T-helper 2 cell (primary cell): ENCODE measurements around the gene C3.

Experiments used
- DNase-seq, 5 experiments: peaks; one replicate each; pipeline versions ENCODE4 v3.0.0 to v3.0.0-alpha.2; 2012 to 2022

C3 gene

GRCh38 chr19:6730941-6731670 lies 10.7 kb upstream of the C3 start:
- DNase-seq: no peak

GRCh38 chr19:6730153-6730804 lies 9.8 kb upstream of the C3 start:
- DNase-seq: peak in 2 of 5 experiments; percentile 36 to 50

GRCh38 chr19:6729573-6730152 lies 9.2 kb upstream of the C3 start:
- no peak for DNase-seq

- DNase-seq: no peak
Measured at GRCh38 chr19:6728346-6728745, 7.9 kb upstream of the C3 start.

GRCh38 chr19:6725513-6726231 lies 5.2 kb upstream of the C3 start:
- DNase-seq: no peak

GRCh38 chr19:6724631-6725492 lies 4.4 kb upstream of the C3 start:
- no peak for DNase-seq

- DNase-seq: no peak
Measured at GRCh38 chr19:6723738-6724137, 3.3 kb upstream of the C3 start.

- DNase-seq: no peak
Measured at GRCh38 chr19:6723108-6723618, 2.7 kb upstream of the C3 start.

GRCh38 chr19:6721773-6722172 lies 1.3 kb upstream of the C3 start:
- no peak for DNase-seq

GRCh38 chr19:6721138-6721474 lies 656 bp upstream of the C3 start:
- no peak for DNase-seq

GRCh38 chr19:6719992-6720368 lies 470 bp downstream of the C3 start:
- no peak for DNase-seq

- DNase-seq: no peak
Measured at GRCh38 chr19:6719540-6719861, 949 bp downstream of the C3 start.

GRCh38 chr19:6718741-6719539 lies 1.5 kb downstream of the C3 start:
- DNase-seq: peak in 3 of 5 experiments; percentile 9 to 43 (median 29)

- no peak for DNase-seq
Measured at GRCh38 chr19:6718111-6718740, 2.2 kb downstream of the C3 start.

- peak in 1 of 5 experiments; percentile 40 for DNase-seq
Measured at GRCh38 chr19:6717441-6717971, 2.9 kb downstream of the C3 start.

GRCh38 chr19:6717036-6717435 lies 3.4 kb downstream of the C3 start:
- DNase-seq: peak in 1 of 5 experiments; percentile 31

- no peak for DNase-seq
Measured at GRCh38 chr19:6716610-6716970, 3.9 kb downstream of the C3 start.

- DNase-seq: no peak
Measured at GRCh38 chr19:6714749-6715555, 5.5 kb downstream of the C3 start.

- no peak for DNase-seq
Measured at GRCh38 chr19:6713773-6714692, 6.4 kb downstream of the C3 start.
